Omental fat pad (tissue), 4 donors: Measurements from ENCODE around the gene MSH5. TPM values are rescaled to one million over a fixed set of nuclear protein-coding genes. Genes with fewer than 3 reads are reported as not detected.

Experiments
- ATAC-seq: fragments of 150-250 bp; one replicate; pipeline ENCODE4 v1.9.1; 2016; ENCODE audit warnings: mild to moderate bottlenecking, moderate library complexity; ENCODE audit not compliant: low FRiP score
- DNase-seq: peaks from one replicate; pipeline ENCODE4 v3.0.0-alpha.2; 2019; ENCODE audit warnings: low spot score
- total RNA-seq, 4 donors: library from RNA; depleted of rRNA; stranded (reverse); fragments of >200 nt; gene quantifications; one replicate each; pipeline ENCODE4 v1.1.0, GENCODE V29; 2016
- TF ChIP-seq, protein P1 (sequence below), 3 donors: fragments of 450-650 bp; IDR thresholded peaks; one replicate each; pipeline ENCODE4 v1.5.1; 2016 to 2017; ENCODE audit warnings: antibody characterized with exemption in 3 of 3, mild to moderate bottlenecking in 3 of 3, moderate library complexity in 2 of 3

Gene MSH5
- total RNA-seq: 10 to 100 TPM in 1 of 4 donors, 1 to 10 TPM in 3; 5.4 to 17.0 (median 7.3) TPM

- ATAC-seq (peak; percentile 92), DNase-seq (peak; percentile 94)
- TF ChIP-seq, protein P1, sequence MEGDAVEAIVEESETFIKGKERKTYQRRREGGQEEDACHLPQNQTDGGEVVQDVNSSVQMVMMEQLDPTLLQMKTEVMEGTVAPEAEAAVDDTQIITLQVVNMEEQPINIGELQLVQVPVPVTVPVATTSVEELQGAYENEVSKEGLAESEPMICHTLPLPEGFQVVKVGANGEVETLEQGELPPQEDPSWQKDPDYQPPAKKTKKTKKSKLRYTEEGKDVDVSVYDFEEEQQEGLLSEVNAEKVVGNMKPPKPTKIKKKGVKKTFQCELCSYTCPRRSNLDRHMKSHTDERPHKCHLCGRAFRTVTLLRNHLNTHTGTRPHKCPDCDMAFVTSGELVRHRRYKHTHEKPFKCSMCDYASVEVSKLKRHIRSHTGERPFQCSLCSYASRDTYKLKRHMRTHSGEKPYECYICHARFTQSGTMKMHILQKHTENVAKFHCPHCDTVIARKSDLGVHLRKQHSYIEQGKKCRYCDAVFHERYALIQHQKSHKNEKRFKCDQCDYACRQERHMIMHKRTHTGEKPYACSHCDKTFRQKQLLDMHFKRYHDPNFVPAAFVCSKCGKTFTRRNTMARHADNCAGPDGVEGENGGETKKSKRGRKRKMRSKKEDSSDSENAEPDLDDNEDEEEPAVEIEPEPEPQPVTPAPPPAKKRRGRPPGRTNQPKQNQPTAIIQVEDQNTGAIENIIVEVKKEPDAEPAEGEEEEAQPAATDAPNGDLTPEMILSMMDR (IDR thresholded peaks at IDR 0.05): no peak
Measured at GRCh38 chr6:31739639-31740396, at the start of gene MSH5. TSS of gene MSH5 (plus strand) at chr6:31740005. CDS start at chr6:31740467, 462 bp downstream.

GRCh38 chr6:31690231-31691077 lies 49.4 kb upstream of the MSH5 start:
- ATAC-seq (peak; percentile 91), DNase-seq (no peak)

DNA sequence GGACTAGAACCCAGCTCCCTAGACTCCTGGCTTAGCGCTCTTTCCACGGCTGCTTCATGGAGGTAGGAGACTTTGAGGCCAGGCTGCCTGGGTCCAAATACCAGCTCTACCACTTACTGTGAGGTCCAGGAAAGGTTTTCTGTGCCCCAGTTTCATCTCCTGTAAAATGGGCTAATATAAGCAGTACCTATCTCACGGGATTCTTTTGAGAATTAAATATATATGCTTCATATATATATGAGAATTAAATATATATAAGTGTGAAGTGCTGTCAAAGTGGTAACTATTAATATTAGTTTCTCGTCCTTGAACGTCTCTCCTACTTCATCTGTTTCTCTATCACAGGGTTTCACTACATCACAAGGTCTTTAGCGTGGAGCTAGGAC lies 48.7 kb upstream of the MSH5 start:
- DNase-seq: no peak
- TF ChIP-seq, protein P1 (IDR thresholded peaks at IDR 0.05): no peak
- ATAC-seq: no peak

More at GRCh38 chr6:31690231-31691077, 49.4 kb upstream of the MSH5 start:
- TF ChIP-seq, protein P1 (IDR thresholded peaks at IDR 0.05): no peak

DNA sequence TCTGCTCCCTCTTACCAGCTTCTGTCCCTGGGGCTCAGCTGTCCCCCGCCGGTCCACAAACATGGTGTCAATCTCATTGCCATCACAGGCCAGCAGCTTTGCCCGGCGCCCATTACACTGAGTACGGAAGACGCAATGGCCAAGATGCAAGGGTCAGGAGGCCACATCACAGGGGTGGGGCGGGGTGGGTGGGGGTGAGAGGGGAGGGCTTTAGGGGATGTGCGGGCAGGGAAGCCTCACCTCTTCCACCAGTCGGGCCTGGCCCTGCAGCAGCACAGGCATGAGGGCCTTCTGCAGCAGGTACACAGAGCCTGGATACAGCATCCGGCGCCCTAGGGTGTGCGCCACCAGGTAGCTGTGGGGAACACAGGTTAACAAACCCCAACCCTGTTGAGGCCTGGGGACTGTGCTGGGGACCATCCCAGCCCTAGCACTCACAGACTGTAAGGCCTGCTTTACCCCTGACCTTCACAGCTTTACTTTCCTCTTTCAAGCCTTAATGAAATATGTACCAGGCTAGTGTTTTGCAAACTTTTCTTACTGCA lies 48.2 kb upstream of the MSH5 start:
- TF ChIP-seq, protein P1 (IDR thresholded peaks at IDR 0.05): no peak
- DNase-seq (no peak), ATAC-seq (no peak)

GRCh38 chr6:31692353-31692752 lies 47.5 kb upstream of the MSH5 start:
- no peak for DNase-seq
- TF ChIP-seq, protein P1 (IDR thresholded peaks at IDR 0.05): no peak
- no peak for ATAC-seq

DNA sequence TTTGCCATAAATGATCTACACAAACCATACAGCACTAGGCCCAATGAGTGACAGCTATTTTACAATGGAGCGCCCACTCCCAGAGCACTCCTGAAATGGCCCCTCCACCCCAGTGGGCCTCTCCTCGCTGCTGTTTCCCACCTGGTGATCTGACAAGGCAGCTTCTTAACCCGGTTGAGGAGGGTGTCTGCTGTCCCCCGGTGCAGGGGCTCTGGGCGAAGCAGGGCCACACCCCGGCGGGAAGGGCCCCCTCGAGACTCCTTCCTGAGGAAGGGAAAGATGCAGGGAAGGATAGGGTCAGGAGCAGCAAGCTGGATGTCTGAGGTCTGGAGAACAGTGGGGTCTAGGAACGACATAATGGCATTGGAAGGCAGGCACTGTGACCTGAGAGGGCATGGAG lies 46.9 kb upstream of the MSH5 start:
- DNase-seq (no peak), ATAC-seq (no peak)
- TF ChIP-seq, protein P1 (IDR thresholded peaks at IDR 0.05): no peak
